Measurements from ENCODE around the gene CCL2.
"Not testable (repeated sequence)": the region's sequence is repeated elsewhere in the genome, so short reads cannot be mapped to it uniquely, and the experiment has no call there.

CCL2 gene

GRCh38 chr17:34254651-34255380, at the start of gene CCL2:
Gene CCL2, plus strand, starts transcription at chr17:34255285. Its CDS starts 65 bp downstream, at chr17:34255350.
- no peak for DNase-seq

- no peak for DNase-seq
Observed at GRCh38 chr17:34205401-34205800, 49.7 kb upstream of the CCL2 start.

GRCh38 chr17:34206569-34206968, 48.5 kb upstream of the CCL2 start:
- DNase-seq, result no peak

GRCh38 chr17:34207572-34207971, 47.5 kb upstream of the CCL2 start:
- no peak for DNase-seq

GRCh38 chr17:34218748-34219147, 36.3 kb upstream of the CCL2 start:
- DNase-seq, result no peak

GRCh38 chr17:34219405-34219804, 35.7 kb upstream of the CCL2 start:
- no peak for DNase-seq

GRCh38 chr17:34220045-34220751, 34.9 kb upstream of the CCL2 start:
- no peak for DNase-seq

- DNase-seq, result no peak
Observed at GRCh38 chr17:34220752-34221395, 34.2 kb upstream of the CCL2 start.

GRCh38 chr17:34221411-34221810, 33.7 kb upstream of the CCL2 start:
- no peak for DNase-seq

- no peak for DNase-seq
Observed at GRCh38 chr17:34222722-34223497, 32.2 kb upstream of the CCL2 start.

GRCh38 chr17:34225046-34225445, 30.0 kb upstream of the CCL2 start:
- DNase-seq, result no peak

GRCh38 chr17:34226011-34226743, 28.9 kb upstream of the CCL2 start:
- no peak for DNase-seq

GRCh38 chr17:34226744-34227034, 28.4 kb upstream of the CCL2 start:
- DNase-seq, result no peak

GRCh38 chr17:34227293-34227692, 27.8 kb upstream of the CCL2 start:
- not testable (repeated sequence) for DNase-seq

- no peak for DNase-seq
Observed at GRCh38 chr17:34227707-34228106, 27.4 kb upstream of the CCL2 start.

- DNase-seq, result no peak
Observed at GRCh38 chr17:34228781-34229180, 26.3 kb upstream of the CCL2 start.

- no peak for DNase-seq
Observed at GRCh38 chr17:34230342-34230741, 24.7 kb upstream of the CCL2 start.

- no peak for DNase-seq
Observed at GRCh38 chr17:34234616-34235015, 20.5 kb upstream of the CCL2 start.

GRCh38 chr17:34235389-34236028, 19.6 kb upstream of the CCL2 start:
- no peak for DNase-seq

- DNase-seq, result no peak
Observed at GRCh38 chr17:34236281-34236892, 18.7 kb upstream of the CCL2 start.

GRCh38 chr17:34237458-34237857, 17.6 kb upstream of the CCL2 start:
- no peak for DNase-seq

- DNase-seq, result no peak
Observed at GRCh38 chr17:34241062-34241461, 14.0 kb upstream of the CCL2 start.
